ENCODE results near the gene AGBL1.

AGBL1 gene

DNA sequence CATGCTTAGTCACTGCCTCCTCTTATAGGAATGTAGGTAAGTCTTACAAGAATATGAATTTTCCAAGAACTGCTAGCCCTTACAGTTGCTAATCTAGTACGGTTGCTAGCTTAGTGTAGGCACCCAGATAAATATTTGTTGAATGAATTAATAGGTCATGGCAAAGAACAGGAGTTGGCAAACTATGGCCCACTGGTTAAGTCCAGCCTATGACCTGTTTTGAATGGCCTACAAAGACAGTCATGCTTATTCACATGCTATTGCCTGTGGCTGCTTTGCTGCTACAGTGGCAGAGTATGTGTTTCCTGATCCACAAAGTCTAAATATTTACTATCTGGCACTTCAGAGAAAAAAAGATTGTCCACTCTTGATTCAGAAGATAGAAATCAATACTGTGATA, 631.8 kb downstream of the AGBL1 start (continued):
- TF ChIP-seq ZNF19 (tag by site-specific recombination; IDR thresholded peaks at IDR 0.05; ENCODE audit: low read depth) (no peak), ZNF202 (tag by site-specific recombination; IDR thresholded peaks at IDR 0.05; ENCODE audit: borderline replicate concordance) (no peak), SCRT2 (tag by site-specific recombination; IDR thresholded peaks at IDR 0.05) (no peak), ZNF391 (tag by site-specific recombination; IDR thresholded peaks at IDR 0.05; ENCODE audit: borderline replicate concordance, low read depth) (no peak), ZFP41 (tag by site-specific recombination; IDR thresholded peaks at IDR 0.05; ENCODE audit: borderline replicate concordance) (no peak), HOXA7 (CRISPR knock-in tag; IDR thresholded peaks at IDR 0.05; ENCODE audit: borderline replicate concordance) (no peak), ZNF768 (tag by site-specific recombination; IDR thresholded peaks at IDR 0.05) (no peak), KLF7 (tag by site-specific recombination; IDR thresholded peaks at IDR 0.05; ENCODE audit: borderline replicate concordance) (no peak), ZNF174 (tag by site-specific recombination; IDR thresholded peaks at IDR 0.05) (no peak)

DNA sequence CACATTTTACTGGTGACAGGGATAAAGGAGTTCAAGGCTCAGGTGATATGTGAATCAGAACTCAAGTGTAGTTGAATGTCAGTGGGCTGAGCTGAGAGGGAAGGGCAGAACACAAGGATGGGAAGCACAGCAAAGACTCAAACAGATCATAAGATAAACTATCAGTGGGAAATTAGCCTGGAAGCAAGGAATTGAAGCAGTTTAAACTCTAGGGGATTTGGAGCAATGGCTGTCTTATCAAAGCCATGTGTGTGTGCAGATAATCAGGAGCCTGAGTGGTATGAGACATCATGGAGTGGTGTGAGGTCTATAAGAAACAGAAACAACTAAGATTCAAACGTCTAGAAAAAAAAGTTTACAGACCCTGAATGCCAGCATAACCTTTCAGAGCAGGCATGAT, 634.6 kb downstream of the AGBL1 start:
- ChIA-PET POLR2A (no interaction called here), CTCF (interaction anchor here (1.0 kb wide), 1 partner anchor 29 kb away, joined by 3 read pairs; no protein-coding TSS in a partner anchor)
- Histone ChIP-seq H3K4me3 (ENCODE audit: low read depth, low read length) (no peak overlapping the region), H3K4me1 (ENCODE audit: control insufficient read depth, insufficient read depth, low read length) (no peaks in the 10 kb centered on the region), H3K36me3 (ENCODE audit: control insufficient read depth in 2 of 2, insufficient read depth in 1 of 2, low read length in 2 of 2) (no peaks in the 10 kb centered on the region), H3K27ac (ENCODE audit: extremely low read depth, low read depth, low read length) (no peak overlapping the region), H3K9me3 (ENCODE audit: control insufficient read depth, insufficient read depth, low read depth, low read length) (no peaks in the 10 kb centered on the region)
- TF ChIP-seq ZNF791 (tag by site-specific recombination; IDR thresholded peaks at IDR 0.05) = no peak
- TF ChIP-seq ZNF354C (tag by site-specific recombination; IDR thresholded peaks at IDR 0.05; ENCODE audit: borderline replicate concordance, low read depth) = no peak
- TF ChIP-seq, protein P1, sequence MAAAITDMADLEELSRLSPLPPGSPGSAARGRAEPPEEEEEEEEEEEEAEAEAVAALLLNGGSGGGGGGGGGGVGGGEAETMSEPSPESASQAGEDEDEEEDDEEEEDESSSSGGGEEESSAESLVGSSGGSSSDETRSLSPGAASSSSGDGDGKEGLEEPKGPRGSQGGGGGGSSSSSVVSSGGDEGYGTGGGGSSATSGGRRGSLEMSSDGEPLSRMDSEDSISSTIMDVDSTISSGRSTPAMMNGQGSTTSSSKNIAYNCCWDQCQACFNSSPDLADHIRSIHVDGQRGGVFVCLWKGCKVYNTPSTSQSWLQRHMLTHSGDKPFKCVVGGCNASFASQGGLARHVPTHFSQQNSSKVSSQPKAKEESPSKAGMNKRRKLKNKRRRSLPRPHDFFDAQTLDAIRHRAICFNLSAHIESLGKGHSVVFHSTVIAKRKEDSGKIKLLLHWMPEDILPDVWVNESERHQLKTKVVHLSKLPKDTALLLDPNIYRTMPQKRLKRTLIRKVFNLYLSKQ (tag by site-specific recombination; IDR thresholded peaks at IDR 0.05; ENCODE audit: borderline replicate concordance) = no peak
- TF ChIP-seq SP3 (tag by site-specific recombination; IDR thresholded peaks at IDR 0.05) = no peak
- TF ChIP-seq, protein P2, sequence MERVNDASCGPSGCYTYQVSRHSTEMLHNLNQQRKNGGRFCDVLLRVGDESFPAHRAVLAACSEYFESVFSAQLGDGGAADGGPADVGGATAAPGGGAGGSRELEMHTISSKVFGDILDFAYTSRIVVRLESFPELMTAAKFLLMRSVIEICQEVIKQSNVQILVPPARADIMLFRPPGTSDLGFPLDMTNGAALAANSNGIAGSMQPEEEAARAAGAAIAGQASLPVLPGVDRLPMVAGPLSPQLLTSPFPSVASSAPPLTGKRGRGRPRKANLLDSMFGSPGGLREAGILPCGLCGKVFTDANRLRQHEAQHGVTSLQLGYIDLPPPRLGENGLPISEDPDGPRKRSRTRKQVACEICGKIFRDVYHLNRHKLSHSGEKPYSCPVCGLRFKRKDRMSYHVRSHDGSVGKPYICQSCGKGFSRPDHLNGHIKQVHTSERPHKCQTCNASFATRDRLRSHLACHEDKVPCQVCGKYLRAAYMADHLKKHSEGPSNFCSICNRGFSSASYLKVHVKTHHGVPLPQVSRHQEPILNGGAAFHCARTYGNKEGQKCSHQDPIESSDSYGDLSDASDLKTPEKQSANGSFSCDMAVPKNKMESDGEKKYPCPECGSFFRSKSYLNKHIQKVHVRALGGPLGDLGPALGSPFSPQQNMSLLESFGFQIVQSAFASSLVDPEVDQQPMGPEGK (tag by site-specific recombination; IDR thresholded peaks at IDR 0.05) = no peak
- TF ChIP-seq, protein P3, sequence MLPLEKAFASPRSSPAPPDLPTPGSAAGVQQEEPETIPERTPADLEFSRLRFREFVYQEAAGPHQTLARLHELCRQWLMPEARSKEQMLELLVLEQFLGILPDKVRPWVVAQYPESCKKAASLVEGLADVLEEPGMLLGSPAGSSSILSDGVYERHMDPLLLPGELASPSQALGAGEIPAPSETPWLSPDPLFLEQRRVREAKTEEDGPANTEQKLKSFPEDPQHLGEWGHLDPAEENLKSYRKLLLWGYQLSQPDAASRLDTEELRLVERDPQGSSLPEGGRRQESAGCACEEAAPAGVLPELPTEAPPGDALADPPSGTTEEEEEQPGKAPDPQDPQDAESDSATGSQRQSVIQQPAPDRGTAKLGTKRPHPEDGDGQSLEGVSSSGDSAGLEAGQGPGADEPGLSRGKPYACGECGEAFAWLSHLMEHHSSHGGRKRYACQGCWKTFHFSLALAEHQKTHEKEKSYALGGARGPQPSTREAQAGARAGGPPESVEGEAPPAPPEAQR (tag by site-specific recombination; IDR thresholded peaks at IDR 0.05) = no peak
- no peak for TF ChIP-seq BCL11A (tag by site-specific recombination; IDR thresholded peaks at IDR 0.05; ENCODE audit: low read depth)
- no peak for TF ChIP-seq ZNF777 (tag by site-specific recombination; IDR thresholded peaks at IDR 0.05; ENCODE audit: borderline replicate concordance)
- TF ChIP-seq ZNF660 (tag by site-specific recombination; IDR thresholded peaks at IDR 0.05) = no peak
- TF ChIP-seq IKZF3 (tag by site-specific recombination; IDR thresholded peaks at IDR 0.05) = no peak

DNA sequence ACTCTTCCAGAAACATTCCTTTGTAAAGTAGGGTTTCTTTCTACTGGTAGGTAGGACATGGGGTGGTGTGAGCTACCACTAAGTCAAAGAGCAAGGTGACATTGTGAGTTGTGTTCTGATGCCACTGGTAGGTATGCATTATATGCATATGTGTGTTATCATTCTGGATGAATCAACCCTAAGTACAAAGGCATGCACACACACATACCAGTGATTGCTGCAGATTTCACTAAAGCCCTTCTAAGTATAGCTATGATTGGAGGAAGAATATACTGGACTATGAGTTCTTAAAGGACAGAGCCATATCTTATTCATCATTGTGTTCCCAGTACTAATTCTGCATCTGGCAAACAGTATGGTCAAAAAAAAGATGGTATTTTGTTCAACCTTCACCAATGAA, 646.0 kb downstream of the AGBL1 start:
- ChIA-PET CTCF (interaction anchor here (0.5 to 1.3 kb wide), 3 partner anchors 18 to 866 kb away, joined by 3 to 9 read pairs (median 3); no protein-coding TSS in a partner anchor), POLR2A (no interaction called here)
- no peaks in the 10 kb centered on the region for H3K9me3 ChIP-seq (ENCODE audit: control insufficient read depth, insufficient read depth, low read depth, low read length)
- no peaks in the 10 kb centered on the region for H3K4me1 ChIP-seq (ENCODE audit: control insufficient read depth, insufficient read depth, low read length)
- H3K36me3 ChIP-seq (ENCODE audit: control insufficient read depth in 2 of 2, insufficient read depth in 1 of 2, low read length in 2 of 2) = no peaks in the 10 kb centered on the region
- H3K27ac ChIP-seq (ENCODE audit: extremely low read depth, low read depth, low read length) = no peak overlapping the region
- no peak overlapping the region for H3K4me3 ChIP-seq (ENCODE audit: low read depth, low read length)
- TF ChIP-seq ZFP3 (tag by site-specific recombination; IDR thresholded peaks at IDR 0.05; ENCODE audit: low read depth) (no peak), ZSCAN30 (tag by site-specific recombination; IDR thresholded peaks at IDR 0.05) (no peak), ZBTB8A (tag by site-specific recombination; IDR thresholded peaks at IDR 0.05) (no peak), ZFP41 (tag by site-specific recombination; IDR thresholded peaks at IDR 0.05; ENCODE audit: borderline replicate concordance) (no peak), ZNF202 (tag by site-specific recombination; IDR thresholded peaks at IDR 0.05; ENCODE audit: borderline replicate concordance) (no peak), ZNF843 (tag by site-specific recombination; IDR thresholded peaks at IDR 0.05) (no peak), ZNF391 (tag by site-specific recombination; IDR thresholded peaks at IDR 0.05; ENCODE audit: borderline replicate concordance, low read depth) (no peak), ZNF24 (tag by site-specific recombination; IDR thresholded peaks at IDR 0.05) (no peak)
- TF ChIP-seq, protein P4, sequence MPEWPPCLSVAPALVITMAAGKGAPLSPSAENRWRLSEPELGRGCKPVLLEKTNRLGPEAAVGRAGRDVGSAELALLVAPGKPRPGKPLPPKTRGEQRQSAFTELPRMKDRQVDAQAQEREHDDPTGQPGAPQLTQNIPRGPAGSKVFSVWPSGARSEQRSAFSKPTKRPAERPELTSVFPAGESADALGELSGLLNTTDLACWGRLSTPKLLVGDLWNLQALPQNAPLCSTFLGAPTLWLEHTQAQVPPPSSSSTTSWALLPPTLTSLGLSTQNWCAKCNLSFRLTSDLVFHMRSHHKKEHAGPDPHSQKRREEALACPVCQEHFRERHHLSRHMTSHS (tag by site-specific recombination; IDR thresholded peaks at IDR 0.05) = no peak
- TF ChIP-seq, protein P5, sequence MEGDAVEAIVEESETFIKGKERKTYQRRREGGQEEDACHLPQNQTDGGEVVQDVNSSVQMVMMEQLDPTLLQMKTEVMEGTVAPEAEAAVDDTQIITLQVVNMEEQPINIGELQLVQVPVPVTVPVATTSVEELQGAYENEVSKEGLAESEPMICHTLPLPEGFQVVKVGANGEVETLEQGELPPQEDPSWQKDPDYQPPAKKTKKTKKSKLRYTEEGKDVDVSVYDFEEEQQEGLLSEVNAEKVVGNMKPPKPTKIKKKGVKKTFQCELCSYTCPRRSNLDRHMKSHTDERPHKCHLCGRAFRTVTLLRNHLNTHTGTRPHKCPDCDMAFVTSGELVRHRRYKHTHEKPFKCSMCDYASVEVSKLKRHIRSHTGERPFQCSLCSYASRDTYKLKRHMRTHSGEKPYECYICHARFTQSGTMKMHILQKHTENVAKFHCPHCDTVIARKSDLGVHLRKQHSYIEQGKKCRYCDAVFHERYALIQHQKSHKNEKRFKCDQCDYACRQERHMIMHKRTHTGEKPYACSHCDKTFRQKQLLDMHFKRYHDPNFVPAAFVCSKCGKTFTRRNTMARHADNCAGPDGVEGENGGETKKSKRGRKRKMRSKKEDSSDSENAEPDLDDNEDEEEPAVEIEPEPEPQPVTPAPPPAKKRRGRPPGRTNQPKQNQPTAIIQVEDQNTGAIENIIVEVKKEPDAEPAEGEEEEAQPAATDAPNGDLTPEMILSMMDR (tag by site-specific recombination; IDR thresholded peaks at IDR 0.05) = no peak
